PFSK-1 (cell line): Measurements from ENCODE around the gene NRG3.

Source experiments
- FOXP2 ChIP-seq: optimal IDR thresholded peaks from 2 replicates; pipeline ENCODE3; 2011; ENCODE audit warnings: borderline replicate concordance, control low read depth, inconsistent platforms; ENCODE audit not compliant: insufficient read depth; ENCODE audit errors: extremely low read length, extremely low read depth
- POLR2AphosphoS5 ChIP-seq: IDR thresholded peaks from 2 replicates; pipeline ENCODE4 v1.6.1; 2012; ENCODE audit warnings: low read depth, mild to moderate bottlenecking, control low read depth, low read length, moderate library complexity
- SIN3A ChIP-seq: IDR thresholded peaks from 2 replicates; pipeline ENCODE4 v1.6.1; 2012; ENCODE audit warnings: mild to moderate bottlenecking, low read length, moderate library complexity, borderline replicate concordance; ENCODE audit not compliant: insufficient read depth
- TAF1 ChIP-seq: IDR thresholded peaks from 2 replicates; pipeline ENCODE4 v1.6.1; 2012; ENCODE audit warnings: low read length, control low read depth, borderline replicate concordance; ENCODE audit not compliant: insufficient read depth
- TF ChIP-seq, protein P1 (sequence below), 2 experiments: IDR thresholded peaks; 2 replicates each; pipeline versions ENCODE4 v1.6.1 to v1.8.0; 2011 to 2012; ENCODE audit warnings: low read depth in 2 of 2, low read length in 2 of 2, control low read depth in 1 of 2, inconsistent platforms in 1 of 2, mild to moderate bottlenecking in 1 of 2, moderate library complexity in 1 of 2; ENCODE audit not compliant: insufficient read depth in 1 of 2

Gene NRG3

DNA sequence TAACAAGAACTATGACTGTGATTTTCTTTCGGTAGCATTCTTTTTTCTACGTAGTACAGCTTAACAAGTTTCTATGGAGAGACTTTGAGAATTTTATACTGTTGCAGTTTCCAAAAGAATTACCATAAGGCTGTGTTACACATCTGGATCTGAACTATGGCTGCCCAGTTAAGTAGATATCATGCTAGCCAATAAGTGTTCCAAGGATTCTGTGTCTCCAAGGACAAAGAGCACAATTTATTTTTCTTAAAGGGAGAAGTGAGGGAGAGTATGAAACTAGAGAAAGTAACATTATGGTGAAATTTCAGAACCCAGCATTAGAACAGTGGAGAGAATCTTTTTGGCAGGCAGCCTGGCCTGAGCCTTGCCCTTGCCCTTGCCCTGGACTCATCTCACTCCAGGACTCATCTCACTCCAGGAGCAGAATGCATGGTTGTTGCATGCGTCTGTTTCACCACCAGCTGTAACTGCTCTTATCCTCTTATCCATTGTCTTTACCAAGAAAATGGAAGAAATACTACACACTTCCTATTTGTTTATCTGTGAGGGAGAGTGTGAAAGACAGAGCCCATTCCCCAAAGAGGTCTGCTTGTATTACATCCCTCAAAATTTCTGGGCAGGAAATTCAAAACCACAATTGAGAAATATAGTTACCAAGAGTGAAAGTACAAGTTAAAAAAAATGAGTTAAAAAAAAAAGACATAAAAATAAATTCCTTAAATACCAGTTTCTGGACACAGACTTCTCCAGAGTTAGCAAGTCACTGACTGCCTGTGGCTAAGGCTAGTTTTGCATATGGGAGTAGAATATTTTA is 1067.5 kb downstream of the NRG3 start:
- TF ChIP-seq, protein P1, sequence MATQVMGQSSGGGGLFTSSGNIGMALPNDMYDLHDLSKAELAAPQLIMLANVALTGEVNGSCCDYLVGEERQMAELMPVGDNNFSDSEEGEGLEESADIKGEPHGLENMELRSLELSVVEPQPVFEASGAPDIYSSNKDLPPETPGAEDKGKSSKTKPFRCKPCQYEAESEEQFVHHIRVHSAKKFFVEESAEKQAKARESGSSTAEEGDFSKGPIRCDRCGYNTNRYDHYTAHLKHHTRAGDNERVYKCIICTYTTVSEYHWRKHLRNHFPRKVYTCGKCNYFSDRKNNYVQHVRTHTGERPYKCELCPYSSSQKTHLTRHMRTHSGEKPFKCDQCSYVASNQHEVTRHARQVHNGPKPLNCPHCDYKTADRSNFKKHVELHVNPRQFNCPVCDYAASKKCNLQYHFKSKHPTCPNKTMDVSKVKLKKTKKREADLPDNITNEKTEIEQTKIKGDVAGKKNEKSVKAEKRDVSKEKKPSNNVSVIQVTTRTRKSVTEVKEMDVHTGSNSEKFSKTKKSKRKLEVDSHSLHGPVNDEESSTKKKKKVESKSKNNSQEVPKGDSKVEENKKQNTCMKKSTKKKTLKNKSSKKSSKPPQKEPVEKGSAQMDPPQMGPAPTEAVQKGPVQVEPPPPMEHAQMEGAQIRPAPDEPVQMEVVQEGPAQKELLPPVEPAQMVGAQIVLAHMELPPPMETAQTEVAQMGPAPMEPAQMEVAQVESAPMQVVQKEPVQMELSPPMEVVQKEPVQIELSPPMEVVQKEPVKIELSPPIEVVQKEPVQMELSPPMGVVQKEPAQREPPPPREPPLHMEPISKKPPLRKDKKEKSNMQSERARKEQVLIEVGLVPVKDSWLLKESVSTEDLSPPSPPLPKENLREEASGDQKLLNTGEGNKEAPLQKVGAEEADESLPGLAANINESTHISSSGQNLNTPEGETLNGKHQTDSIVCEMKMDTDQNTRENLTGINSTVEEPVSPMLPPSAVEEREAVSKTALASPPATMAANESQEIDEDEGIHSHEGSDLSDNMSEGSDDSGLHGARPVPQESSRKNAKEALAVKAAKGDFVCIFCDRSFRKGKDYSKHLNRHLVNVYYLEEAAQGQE (IDR thresholded peaks at IDR 0.05; ENCODE audit: insufficient read depth in 1 of 2, low read depth in 2 of 2, low read length in 2 of 2) = no peak
- TF ChIP-seq POLR2AphosphoS5 = no peak
- TF ChIP-seq FOXP2 = no peak
- TF ChIP-seq TAF1 = no peak
- TF ChIP-seq SIN3A = no peak

DNA sequence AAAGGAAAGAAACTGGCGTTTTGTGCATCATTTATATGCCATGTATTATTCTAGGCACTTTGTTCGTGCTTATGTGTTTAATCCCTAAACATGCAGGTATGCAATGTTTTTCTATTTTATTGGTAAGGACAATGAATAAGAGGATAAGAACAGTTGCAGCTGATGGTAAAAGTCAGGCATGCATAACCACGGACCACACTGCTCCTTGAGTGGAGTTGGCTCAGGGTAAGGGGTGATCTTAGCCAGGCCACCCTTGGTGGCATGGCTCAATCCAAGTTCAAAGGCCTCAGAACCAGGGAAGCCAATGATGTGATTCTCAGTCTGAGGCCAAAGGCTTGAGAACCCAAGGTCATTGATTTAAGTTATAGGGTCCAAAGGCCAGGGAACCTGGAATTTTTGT is 1068.1 kb downstream of the NRG3 start:
- TF ChIP-seq SIN3A = no peak
- TF ChIP-seq, protein P1 (IDR thresholded peaks at IDR 0.05; ENCODE audit: insufficient read depth in 1 of 2, low read depth in 2 of 2, low read length in 2 of 2) = no peak
- TF ChIP-seq FOXP2 = no peak
- no peak for TF ChIP-seq TAF1
- no peak for TF ChIP-seq POLR2AphosphoS5

DNA sequence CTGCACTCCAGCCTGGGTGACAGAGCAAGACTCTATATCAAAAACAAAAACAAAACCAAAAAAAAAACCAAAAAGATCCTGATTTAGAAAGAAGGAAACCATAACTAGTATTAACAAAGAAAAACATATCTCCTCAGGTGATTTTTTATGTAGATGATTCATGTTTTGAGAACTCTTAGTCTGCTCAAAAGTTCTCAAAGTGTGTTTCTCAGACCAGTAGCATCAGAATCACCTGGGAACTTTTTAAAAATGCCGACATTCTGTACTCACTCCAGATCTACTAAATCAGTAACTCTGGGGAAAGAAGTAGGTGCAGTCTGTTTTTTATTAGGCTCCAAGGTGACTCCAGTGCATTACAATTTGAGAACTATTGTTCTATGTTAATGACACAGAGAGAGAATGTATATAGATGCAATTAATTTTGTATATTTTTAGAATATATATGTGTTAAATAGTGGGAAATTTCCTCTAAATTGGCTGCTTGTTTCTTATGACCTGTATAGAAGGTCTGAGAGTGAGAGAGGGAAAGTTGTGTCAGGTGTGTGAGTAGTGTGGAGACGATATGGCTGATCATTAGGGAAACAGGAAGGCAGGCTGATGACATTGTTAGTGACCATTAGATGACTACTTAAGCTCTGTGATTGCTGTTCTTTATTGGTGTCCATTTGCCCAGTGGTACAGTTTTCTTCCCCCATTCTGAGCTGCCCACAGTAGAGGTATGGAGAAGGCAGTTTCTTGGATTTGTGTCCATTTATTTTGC is 1075.0 kb downstream of the NRG3 start:
- TF ChIP-seq POLR2AphosphoS5 (no peak), FOXP2 (no peak), TAF1 (no peak), SIN3A (no peak)
- TF ChIP-seq, protein P1 (IDR thresholded peaks at IDR 0.05; ENCODE audit: insufficient read depth in 1 of 2, low read depth in 2 of 2, low read length in 2 of 2) = no peak

DNA sequence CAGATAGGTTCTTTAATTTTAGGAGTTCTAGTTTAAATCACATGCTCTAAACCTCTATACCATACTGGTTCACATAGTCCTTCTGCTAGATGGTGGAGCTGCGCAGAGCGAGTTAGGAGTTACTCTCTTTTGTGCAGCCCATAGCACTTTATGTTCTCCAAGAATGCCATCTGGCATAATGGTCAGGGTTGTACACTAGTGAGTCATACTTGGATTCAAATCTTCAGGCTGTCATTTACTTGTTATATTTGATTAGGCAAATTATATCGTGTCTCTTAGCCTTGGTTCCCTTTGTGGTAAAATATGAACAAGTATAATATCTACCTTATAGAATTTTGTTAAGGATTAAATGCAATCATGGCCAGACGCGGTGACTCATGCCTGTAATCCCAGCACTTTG is 1078.3 kb downstream of the NRG3 start:
- TF ChIP-seq POLR2AphosphoS5 (no peak), FOXP2 (no peak), SIN3A (no peak), TAF1 (no peak)
- TF ChIP-seq, protein P1 (IDR thresholded peaks at IDR 0.05; ENCODE audit: insufficient read depth in 1 of 2, low read depth in 2 of 2, low read length in 2 of 2) = no peak
